HG02571 (cell line): Measurements from ENCODE around the gene SHKBP1.

Experiments used
- ATAC-seq: cut with Tn5 transposase; IDR thresholded peaks from one replicate; pipeline ENCODE4 v1.9.1; 2021; ENCODE audit warnings: mild to moderate bottlenecking, moderate library complexity; ENCODE audit not compliant: unreplicated experiment

The SHKBP1 gene

DNA sequence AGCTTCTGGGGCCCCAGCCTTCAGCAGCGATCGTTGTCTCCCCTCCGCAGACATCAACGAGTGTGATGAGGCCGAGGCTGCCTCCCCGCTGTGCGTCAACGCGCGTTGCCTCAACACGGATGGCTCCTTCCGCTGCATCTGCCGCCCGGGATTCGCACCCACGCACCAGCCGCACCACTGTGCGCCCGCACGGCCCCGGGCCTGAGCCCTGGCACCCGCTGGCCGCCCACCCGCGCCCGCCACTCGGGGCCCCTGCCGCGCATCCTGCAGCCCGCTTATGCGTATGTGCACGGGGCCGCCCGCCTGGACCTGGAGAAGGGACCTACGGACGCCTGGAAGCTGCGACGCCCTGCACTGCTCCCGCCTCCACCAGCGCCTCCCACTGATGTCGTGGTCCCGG, 52.7 kb downstream of the SHKBP1 start:
- ATAC-seq = no peak

- no peak for ATAC-seq
Observed at GRCh38 chr19:40630571-40631160, 54.0 kb downstream of the SHKBP1 start.

DNA sequence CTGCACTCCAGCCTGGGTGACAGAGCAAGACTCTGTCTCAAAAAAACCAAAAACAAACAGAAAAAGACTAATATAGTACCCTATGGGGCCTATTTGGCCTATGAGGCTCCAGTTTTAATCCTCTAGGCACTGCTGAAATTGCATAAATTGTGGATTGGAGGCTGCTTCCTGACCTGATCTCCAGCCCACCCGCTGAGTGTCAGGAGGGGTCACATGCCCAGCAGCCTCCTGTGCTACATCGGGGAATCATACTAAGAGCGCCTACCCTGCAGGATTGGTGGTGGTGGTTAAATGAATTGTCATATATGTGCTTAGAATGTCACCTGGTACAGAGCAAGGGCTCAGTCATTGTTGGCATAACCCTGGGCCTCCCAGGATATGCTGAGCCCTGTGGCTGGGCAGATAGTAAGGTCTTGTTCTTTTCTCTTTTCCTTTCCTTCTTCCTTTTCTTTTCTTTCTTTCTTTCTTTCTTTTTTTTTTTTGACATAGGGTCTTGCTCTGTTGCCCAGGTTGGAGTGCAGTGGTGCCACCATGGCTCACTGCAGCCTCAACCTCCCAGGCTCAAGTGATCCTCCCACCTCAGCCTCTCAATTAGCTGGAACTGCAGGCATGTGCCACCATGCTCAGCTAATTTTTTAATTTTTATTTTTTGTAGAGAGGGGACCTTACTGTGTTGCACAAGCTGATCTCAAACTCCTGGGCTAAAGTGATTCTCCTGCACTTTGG, 55.8 kb downstream of the SHKBP1 start:
- ATAC-seq = no peak

DNA sequence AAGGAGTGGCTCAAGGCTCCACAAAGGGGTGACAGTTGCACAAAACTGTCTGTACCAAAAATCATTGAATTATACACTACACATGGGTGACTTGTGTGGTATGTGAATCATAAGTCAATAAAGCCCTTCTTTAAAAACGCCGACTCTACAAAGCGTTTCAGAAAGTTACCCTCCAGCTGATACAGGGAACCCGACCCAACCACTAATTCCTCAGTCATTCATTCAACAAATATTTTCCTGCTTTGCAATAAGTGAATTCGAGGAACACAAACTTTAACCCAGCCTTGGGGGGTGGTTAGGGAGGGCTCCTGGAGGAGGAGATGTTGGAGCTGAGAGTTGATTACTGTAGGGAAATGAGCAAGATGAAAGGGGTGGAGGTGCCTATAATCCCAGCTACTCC, 56.5 kb downstream of the SHKBP1 start:
- ATAC-seq = no peak

DNA sequence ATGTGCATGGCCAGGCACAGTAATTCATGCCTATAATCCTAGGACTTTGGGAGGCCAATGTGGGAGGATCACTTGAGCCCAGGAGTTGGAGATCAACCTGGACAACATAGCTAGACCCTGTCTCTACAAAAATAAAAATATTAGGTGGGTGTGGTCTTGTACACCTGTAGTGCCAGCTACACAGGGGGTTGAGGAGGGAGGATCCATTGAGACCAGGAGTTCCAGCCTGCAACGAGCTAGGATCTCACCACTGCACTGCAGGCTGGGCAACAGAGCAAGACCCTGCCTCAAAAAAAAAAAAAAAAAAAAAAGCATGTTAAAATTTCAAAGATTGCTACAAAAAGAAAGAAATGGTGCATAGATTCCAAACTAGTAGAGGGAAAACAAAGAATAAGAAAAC, 61.7 kb downstream of the SHKBP1 start:
- no peak for ATAC-seq

DNA sequence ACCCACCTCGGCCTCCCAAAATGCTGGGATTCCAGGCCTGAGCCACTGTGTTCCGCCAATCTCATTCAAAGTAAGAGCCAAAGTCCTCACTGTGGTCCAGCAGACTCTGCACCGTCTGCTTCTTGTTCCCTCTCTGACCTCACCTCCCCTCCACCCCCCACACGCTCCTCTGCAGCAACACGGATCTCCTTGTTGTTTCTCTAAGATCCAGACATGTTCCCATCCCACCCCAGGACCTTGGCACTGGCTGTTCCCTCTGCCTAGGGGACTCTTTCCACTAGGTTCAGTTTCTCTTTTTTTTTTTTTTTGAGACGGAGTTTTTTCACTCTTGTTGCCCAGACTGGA, 62.9 kb downstream of the SHKBP1 start:
- ATAC-seq = no peak

GRCh38 chr19:40640744-40641143, 64.1 kb downstream of the SHKBP1 start:
- ATAC-seq = no peak
